ENCODE data around the gene GRAMD1B.

DNA sequence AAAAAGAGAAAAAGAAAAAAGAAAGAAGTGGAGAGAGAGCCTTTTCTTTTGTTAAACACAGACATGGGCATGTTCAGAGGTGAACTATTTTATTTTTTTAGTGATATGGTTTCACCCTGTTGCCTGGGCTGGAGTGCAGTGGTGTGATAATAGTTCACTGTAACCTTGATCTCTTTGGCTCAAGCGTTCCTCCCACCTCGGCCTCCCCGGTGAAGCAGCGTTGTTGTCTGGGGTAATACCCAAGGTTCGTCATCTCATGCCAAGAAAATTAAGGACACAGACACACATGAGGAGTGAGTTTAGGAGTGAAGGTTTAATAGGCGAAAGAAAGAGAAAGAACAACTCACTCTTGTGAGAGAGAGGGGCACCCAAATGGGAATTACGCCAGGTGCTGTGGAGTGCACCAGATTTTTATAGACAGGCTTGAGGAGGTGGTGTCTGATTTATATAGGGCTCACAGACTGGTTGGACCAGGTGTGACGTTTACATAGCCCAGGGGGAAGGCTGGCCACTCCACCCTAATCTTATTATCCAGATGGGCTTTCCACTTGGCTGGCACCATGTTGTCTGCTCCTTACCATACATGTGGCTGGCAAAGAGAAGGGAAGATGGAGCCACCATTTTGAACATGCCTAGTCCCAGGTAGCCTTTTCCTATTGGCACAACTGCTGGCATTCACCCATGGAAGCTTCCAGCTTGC, 42.3 kb downstream of the GRAMD1B start:
- no peak for TF ChIP-seq REST (IDR thresholded peaks at IDR 0.05; ENCODE audit: insufficient replicate concordance, low read depth)
- no peak for TF ChIP-seq POLR2AphosphoS5 (IDR thresholded peaks at IDR 0.05; ENCODE audit: low read depth)
- TF ChIP-seq GABPA (IDR thresholded peaks at IDR 0.05; ENCODE audit: low read depth), result no peak
- TF ChIP-seq, protein P1, sequence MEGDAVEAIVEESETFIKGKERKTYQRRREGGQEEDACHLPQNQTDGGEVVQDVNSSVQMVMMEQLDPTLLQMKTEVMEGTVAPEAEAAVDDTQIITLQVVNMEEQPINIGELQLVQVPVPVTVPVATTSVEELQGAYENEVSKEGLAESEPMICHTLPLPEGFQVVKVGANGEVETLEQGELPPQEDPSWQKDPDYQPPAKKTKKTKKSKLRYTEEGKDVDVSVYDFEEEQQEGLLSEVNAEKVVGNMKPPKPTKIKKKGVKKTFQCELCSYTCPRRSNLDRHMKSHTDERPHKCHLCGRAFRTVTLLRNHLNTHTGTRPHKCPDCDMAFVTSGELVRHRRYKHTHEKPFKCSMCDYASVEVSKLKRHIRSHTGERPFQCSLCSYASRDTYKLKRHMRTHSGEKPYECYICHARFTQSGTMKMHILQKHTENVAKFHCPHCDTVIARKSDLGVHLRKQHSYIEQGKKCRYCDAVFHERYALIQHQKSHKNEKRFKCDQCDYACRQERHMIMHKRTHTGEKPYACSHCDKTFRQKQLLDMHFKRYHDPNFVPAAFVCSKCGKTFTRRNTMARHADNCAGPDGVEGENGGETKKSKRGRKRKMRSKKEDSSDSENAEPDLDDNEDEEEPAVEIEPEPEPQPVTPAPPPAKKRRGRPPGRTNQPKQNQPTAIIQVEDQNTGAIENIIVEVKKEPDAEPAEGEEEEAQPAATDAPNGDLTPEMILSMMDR (IDR thresholded peaks at IDR 0.05; ENCODE audit: insufficient read depth, low read length), result no peak
- TF ChIP-seq SPI1 (IDR thresholded peaks at IDR 0.05; ENCODE audit: borderline replicate concordance, low read depth), result no peak
